Activated T-helper 1 cell treated with anti-CD3 and anti-CD28 coated beads, Interleukin-2, amount 50 U/mL, for 16 hours (primary cell): ENCODE results near the gene SKA2.
A peak's percentile ranks its signal among the peaks of the same experiment; 100 is the strongest.
"Not testable (repeated sequence)": the region's sequence is repeated elsewhere in the genome, so short reads cannot be mapped to it uniquely, and the experiment has no call there.

ENCODE experiments used
- DNase-seq, 2 donors: peaks; one replicate each; pipeline ENCODE4 v3.0.0-alpha.2; 2020; ENCODE audit warnings: low read depth in 1 of 2, low spot score in 1 of 2

Gene SKA2

GRCh38 chr17:59154721-59155438 is at the start of gene SKA2:
TSS of gene SKA2 (minus strand) at chr17:59155186. CDS start at chr17:59155163, 23 bp downstream.
- DNase-seq: peak; percentile 90 to 94

- no peak for DNase-seq
Observed at GRCh38 chr17:59202320-59202719, 47.3 kb upstream of the SKA2 start.

- DNase-seq: no peak
Observed at GRCh38 chr17:59199398-59199797, 44.4 kb upstream of the SKA2 start.

GRCh38 chr17:59193336-59193862 is 38.4 kb upstream of the SKA2 start:
- DNase-seq: no peak

GRCh38 chr17:59190806-59191205 is 35.8 kb upstream of the SKA2 start:
- no peak for DNase-seq

GRCh38 chr17:59186850-59187249 is 31.9 kb upstream of the SKA2 start:
- no peak for DNase-seq

- DNase-seq: no peak
Observed at GRCh38 chr17:59185997-59186396, 31.0 kb upstream of the SKA2 start.

GRCh38 chr17:59181481-59181880 is 26.5 kb upstream of the SKA2 start:
- no peak for DNase-seq

- no peak for DNase-seq
Observed at GRCh38 chr17:59180626-59181025, 25.6 kb upstream of the SKA2 start.

- not testable (repeated sequence) for DNase-seq
Observed at GRCh38 chr17:59179601-59180000, 24.6 kb upstream of the SKA2 start.

GRCh38 chr17:59178266-59178985 is 23.4 kb upstream of the SKA2 start:
- no peak for DNase-seq

- DNase-seq: no peak
Observed at GRCh38 chr17:59175076-59175475, 20.1 kb upstream of the SKA2 start.

GRCh38 chr17:59174671-59175070 is 19.7 kb upstream of the SKA2 start:
- DNase-seq: no peak

- DNase-seq: no peak
Observed at GRCh38 chr17:59172436-59173004, 17.5 kb upstream of the SKA2 start.

GRCh38 chr17:59167571-59168001 is 12.6 kb upstream of the SKA2 start:
- DNase-seq: no peak

GRCh38 chr17:59165933-59166342 is 11.0 kb upstream of the SKA2 start:
- peak in 1 of 2 donors; percentile 24 for DNase-seq

- no peak for DNase-seq
Observed at GRCh38 chr17:59161477-59161876, 6.5 kb upstream of the SKA2 start.

- no peak for DNase-seq
Observed at GRCh38 chr17:59160157-59161025, 5.4 kb upstream of the SKA2 start.

GRCh38 chr17:59155439-59156177 is 622 bp upstream of the SKA2 start, which contains the start of gene PRR11:
TSS of gene PRR11 (plus strand) at chr17:59155746. CDS start at chr17:59169753, 14,007 bp downstream.
- peak; percentile 72 to 87 for DNase-seq

- DNase-seq: peak in 1 of 2 donors; percentile 4
Observed at GRCh38 chr17:59154292-59154720, 680 bp downstream of the SKA2 start.
